HG02798 (cell line): Measurements from ENCODE around the gene NAA60.
A peak's percentile ranks its signal among the peaks of the same experiment; 100 is the strongest.

ENCODE experiments used
- ATAC-seq: cut with Tn5 transposase; IDR thresholded peaks from one replicate; pipeline ENCODE4 v1.9.1; 2021; ENCODE audit warnings: mild to moderate bottlenecking; ENCODE audit not compliant: unreplicated experiment, poor library complexity

Gene NAA60

GRCh38 chr16:3443108-3444031 is at the start of gene NAA60, which contains the start of gene ZNF597:
Gene NAA60, plus strand, starts transcription at chr16:3443680. Its CDS starts 32,548 bp downstream, at chr16:3476228.
Gene ZNF597, minus strand, starts transcription at chr16:3443504. Its CDS starts 351 bp downstream, at chr16:3443153.
- ATAC-seq = peak; percentile 96

- no peak for ATAC-seq
Observed at GRCh38 chr16:3400446-3400778, 43.1 kb upstream of the NAA60 start.

- peak; percentile 97 for ATAC-seq
Observed at GRCh38 chr16:3400779-3401688, 42.4 kb upstream of the NAA60 start, which contains the start of the genes ZNF174 and ZSCAN32. Gene ZNF174, plus strand, starts transcription at chr16:3401215. Its CDS starts 790 bp downstream, at chr16:3402005. Gene ZSCAN32, minus strand, starts transcription at chr16:3401004. Its CDS starts 3,447 bp downstream, at chr16:3397557.

GRCh38 chr16:3401719-3402397 is 41.6 kb upstream of the NAA60 start:
- no peak for ATAC-seq

GRCh38 chr16:3408561-3409197 is 34.8 kb upstream of the NAA60 start:
- ATAC-seq = no peak

- no peak for ATAC-seq
Observed at GRCh38 chr16:3413730-3414379, 29.6 kb upstream of the NAA60 start.

- no peak for ATAC-seq
Observed at GRCh38 chr16:3431779-3432219, 11.7 kb upstream of the NAA60 start.

- no peak for ATAC-seq
Observed at GRCh38 chr16:3434373-3434772, 9.1 kb upstream of the NAA60 start.

GRCh38 chr16:3439637-3440036 is 3.8 kb upstream of the NAA60 start:
- ATAC-seq = no peak

GRCh38 chr16:3444032-3444388 is 530 bp downstream of the NAA60 start:
- peak; percentile 16 for ATAC-seq

- no peak for ATAC-seq
Observed at GRCh38 chr16:3454093-3454492, 10.6 kb downstream of the NAA60 start.

- ATAC-seq = no peak
Observed at GRCh38 chr16:3454631-3455147, 11.2 kb downstream of the NAA60 start.

GRCh38 chr16:3457434-3458252 is 14.2 kb downstream of the NAA60 start:
- peak; percentile 84 for ATAC-seq

- peak; percentile 21 for ATAC-seq
Observed at GRCh38 chr16:3458278-3458851, 14.9 kb downstream of the NAA60 start.

- peak; percentile 43 for ATAC-seq
Observed at GRCh38 chr16:3458852-3459361, 15.4 kb downstream of the NAA60 start.

- ATAC-seq = no peak
Observed at GRCh38 chr16:3459401-3460090, 16.1 kb downstream of the NAA60 start.

GRCh38 chr16:3460121-3460520 is 16.6 kb downstream of the NAA60 start:
- no peak for ATAC-seq
